WTC11 (cell line): ENCODE measurements around the gene HOXA10.

ENCODE experiments used
- E2F4 ChIP-seq: sonication (generic); formaldehyde crosslinking; IDR thresholded peaks from 2 replicates; pipeline ENCODE4 v1.8.1; 2022; ENCODE audit warnings: low read depth, mild to moderate bottlenecking, moderate library complexity, missing genetic modification reagents, borderline replicate concordance
- JUN ChIP-seq: sonication (generic); formaldehyde crosslinking; IDR thresholded peaks from 2 replicates; pipeline ENCODE4 v1.8.0; 2023; ENCODE audit warnings: mild to moderate bottlenecking, missing genetic modification reagents
- NFYB ChIP-seq: sonication (generic); formaldehyde crosslinking; conservative IDR thresholded peaks from 2 replicates; pipeline ENCODE4 v1.8.0; 2022; ENCODE audit warnings: low read depth, missing genetic modification reagents
- RELA ChIP-seq: sonication (generic); formaldehyde crosslinking; IDR thresholded peaks from 2 replicates; pipeline ENCODE4 v1.8.1; 2022; ENCODE audit warnings: missing genetic modification reagents, mild to moderate bottlenecking, borderline replicate concordance
- TCF7 ChIP-seq: sonication (generic); formaldehyde crosslinking; IDR thresholded peaks from 2 replicates; pipeline ENCODE4 v1.8.0; 2022; ENCODE audit warnings: mild to moderate bottlenecking, low read depth, missing genetic modification reagents, moderate library complexity
- TF ChIP-seq, protein P1 (sequence below): fragments of 200-600 bp; IDR thresholded peaks from 2 replicates; pipeline ENCODE4 v1.8.0; 2022; ENCODE audit warnings: antibody characterized with exemption
- TF ChIP-seq, protein P2 (sequence below): sonication (generic); formaldehyde crosslinking; IDR thresholded peaks from 2 replicates; pipeline ENCODE4 v1.8.1; 2023; ENCODE audit warnings: mild to moderate bottlenecking, missing genetic modification reagents, borderline replicate concordance
- TF ChIP-seq, protein P3 (sequence below): sonication (generic); formaldehyde crosslinking; IDR thresholded peaks from 2 replicates; pipeline ENCODE4 v1.8.1; 2022; ENCODE audit warnings: low read depth, missing genetic modification reagents, borderline replicate concordance

GRCh38 chr7:27132214-27132613 lies 41.9 kb downstream of the HOXA10 start:
- TF ChIP-seq, protein P1, sequence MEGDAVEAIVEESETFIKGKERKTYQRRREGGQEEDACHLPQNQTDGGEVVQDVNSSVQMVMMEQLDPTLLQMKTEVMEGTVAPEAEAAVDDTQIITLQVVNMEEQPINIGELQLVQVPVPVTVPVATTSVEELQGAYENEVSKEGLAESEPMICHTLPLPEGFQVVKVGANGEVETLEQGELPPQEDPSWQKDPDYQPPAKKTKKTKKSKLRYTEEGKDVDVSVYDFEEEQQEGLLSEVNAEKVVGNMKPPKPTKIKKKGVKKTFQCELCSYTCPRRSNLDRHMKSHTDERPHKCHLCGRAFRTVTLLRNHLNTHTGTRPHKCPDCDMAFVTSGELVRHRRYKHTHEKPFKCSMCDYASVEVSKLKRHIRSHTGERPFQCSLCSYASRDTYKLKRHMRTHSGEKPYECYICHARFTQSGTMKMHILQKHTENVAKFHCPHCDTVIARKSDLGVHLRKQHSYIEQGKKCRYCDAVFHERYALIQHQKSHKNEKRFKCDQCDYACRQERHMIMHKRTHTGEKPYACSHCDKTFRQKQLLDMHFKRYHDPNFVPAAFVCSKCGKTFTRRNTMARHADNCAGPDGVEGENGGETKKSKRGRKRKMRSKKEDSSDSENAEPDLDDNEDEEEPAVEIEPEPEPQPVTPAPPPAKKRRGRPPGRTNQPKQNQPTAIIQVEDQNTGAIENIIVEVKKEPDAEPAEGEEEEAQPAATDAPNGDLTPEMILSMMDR = no peak
- TF ChIP-seq RELA (CRISPR knock-in tag) (no peak), E2F4 (no peak), NFYB (CRISPR knock-in tag) (no peak), JUN (no peak), TCF7 (CRISPR knock-in tag) (no peak)
- TF ChIP-seq, protein P2, sequence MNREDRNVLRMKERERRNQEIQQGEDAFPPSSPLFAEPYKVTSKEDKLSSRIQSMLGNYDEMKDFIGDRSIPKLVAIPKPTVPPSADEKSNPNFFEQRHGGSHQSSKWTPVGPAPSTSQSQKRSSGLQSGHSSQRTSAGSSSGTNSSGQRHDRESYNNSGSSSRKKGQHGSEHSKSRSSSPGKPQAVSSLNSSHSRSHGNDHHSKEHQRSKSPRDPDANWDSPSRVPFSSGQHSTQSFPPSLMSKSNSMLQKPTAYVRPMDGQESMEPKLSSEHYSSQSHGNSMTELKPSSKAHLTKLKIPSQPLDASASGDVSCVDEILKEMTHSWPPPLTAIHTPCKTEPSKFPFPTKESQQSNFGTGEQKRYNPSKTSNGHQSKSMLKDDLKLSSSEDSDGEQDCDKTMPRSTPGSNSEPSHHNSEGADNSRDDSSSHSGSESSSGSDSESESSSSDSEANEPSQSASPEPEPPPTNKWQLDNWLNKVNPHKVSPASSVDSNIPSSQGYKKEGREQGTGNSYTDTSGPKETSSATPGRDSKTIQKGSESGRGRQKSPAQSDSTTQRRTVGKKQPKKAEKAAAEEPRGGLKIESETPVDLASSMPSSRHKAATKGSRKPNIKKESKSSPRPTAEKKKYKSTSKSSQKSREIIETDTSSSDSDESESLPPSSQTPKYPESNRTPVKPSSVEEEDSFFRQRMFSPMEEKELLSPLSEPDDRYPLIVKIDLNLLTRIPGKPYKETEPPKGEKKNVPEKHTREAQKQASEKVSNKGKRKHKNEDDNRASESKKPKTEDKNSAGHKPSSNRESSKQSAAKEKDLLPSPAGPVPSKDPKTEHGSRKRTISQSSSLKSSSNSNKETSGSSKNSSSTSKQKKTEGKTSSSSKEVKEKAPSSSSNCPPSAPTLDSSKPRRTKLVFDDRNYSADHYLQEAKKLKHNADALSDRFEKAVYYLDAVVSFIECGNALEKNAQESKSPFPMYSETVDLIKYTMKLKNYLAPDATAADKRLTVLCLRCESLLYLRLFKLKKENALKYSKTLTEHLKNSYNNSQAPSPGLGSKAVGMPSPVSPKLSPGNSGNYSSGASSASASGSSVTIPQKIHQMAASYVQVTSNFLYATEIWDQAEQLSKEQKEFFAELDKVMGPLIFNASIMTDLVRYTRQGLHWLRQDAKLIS (CRISPR knock-in tag) = no peak
- TF ChIP-seq, protein P3, sequence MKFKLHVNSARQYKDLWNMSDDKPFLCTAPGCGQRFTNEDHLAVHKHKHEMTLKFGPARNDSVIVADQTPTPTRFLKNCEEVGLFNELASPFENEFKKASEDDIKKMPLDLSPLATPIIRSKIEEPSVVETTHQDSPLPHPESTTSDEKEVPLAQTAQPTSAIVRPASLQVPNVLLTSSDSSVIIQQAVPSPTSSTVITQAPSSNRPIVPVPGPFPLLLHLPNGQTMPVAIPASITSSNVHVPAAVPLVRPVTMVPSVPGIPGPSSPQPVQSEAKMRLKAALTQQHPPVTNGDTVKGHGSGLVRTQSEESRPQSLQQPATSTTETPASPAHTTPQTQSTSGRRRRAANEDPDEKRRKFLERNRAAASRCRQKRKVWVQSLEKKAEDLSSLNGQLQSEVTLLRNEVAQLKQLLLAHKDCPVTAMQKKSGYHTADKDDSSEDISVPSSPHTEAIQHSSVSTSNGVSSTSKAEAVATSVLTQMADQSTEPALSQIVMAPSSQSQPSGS (CRISPR knock-in tag) = no peak
